NT2/D1 (cell line): ENCODE data around the gene GRK2.

Experiments used
- SUZ12 ChIP-seq: IDR thresholded peaks from 2 replicates; pipeline ENCODE4 v1.6.1; 2011; ENCODE audit not compliant: insufficient read length, insufficient read depth; ENCODE audit errors: extremely low read depth
- YY1 ChIP-seq: IDR thresholded peaks from 2 replicates; pipeline ENCODE4 v1.6.1; 2011; ENCODE audit not compliant: insufficient read length, insufficient read depth
- ZNF274 ChIP-seq: IDR thresholded peaks from 2 replicates; pipeline ENCODE4 v1.6.1; 2011; ENCODE audit warnings: mild to moderate bottlenecking, low read depth, low read length

DNA sequence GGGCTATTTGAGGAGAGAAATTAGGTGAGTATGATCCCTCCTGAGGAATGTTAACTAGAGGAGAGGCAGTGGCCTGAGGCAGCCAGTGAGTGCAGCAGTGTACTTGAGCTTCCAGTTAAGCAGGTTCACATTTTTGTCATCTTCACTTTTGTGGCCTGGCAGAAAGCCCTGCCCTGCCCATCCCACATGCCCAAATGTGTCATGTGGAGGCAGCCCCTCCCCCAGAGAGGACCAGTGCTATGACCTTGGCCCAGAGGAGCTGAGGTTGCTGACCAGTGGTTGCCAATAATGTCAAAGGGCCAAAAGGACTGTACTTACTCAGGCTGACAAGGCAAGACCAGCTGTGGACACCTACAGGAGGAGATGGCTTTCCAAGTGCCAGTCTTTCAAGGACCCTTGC is 17.6 kb upstream of the GRK2 start:
- TF ChIP-seq YY1 (no peak), SUZ12 (no peak), ZNF274 (no peak)
